Measurements from ENCODE around the gene TRAM2. TPM values are rescaled to one million over a fixed set of nuclear protein-coding genes. Genes with fewer than 3 reads are reported as not detected.

The TRAM2 gene
- total and polyA plus RNA-seq, 4 donors: 7.3 to 20.3 (median 13.0) TPM

GRCh38 chr6:52566201-52566600 lies 10.7 kb downstream of the TRAM2 start:
- peaks cover 7 to 32% (median 19%) of the 10 kb centered on the region in 4 donors for H3K4me1 ChIP-seq (ENCODE audit: control insufficient read depth in 4 of 4, insufficient read depth in 4 of 4, low read length in 3 of 4)
- no peaks in the 10 kb centered on the region for H3K27me3 ChIP-seq (ENCODE audit: control insufficient read depth in 4 of 4, insufficient read depth in 4 of 4, low read length in 3 of 4)
- H3K36me3 ChIP-seq (ENCODE audit: control insufficient read depth in 4 of 4, insufficient read depth in 3 of 4, low read depth in 1 of 4, low read length in 3 of 4): no peaks in the 10 kb centered on the region
- 89% methylated on average over 2 of the region's 2 CpGs for WGBS
- H3K9ac ChIP-seq (ENCODE audit: low read depth in 1 of 2, low read length in 2 of 2): no peak overlapping the region
- H3K4me3 ChIP-seq (ENCODE audit: low read depth in 1 of 3, low read length in 3 of 3): no peak overlapping the region
- TF ChIP-seq GABPA (IDR thresholded peaks at IDR 0.05 in 1 of 2, conservative IDR thresholded peaks at IDR 0.05 in 1 of 2) (no peak), RAD21 (IDR thresholded peaks at IDR 0.05) (no peak), MAX (IDR thresholded peaks at IDR 0.05) (no peak), JUND (IDR thresholded peaks at IDR 0.05) (no peak), HNF4A (conservative IDR thresholded peaks at IDR 0.05) (no peak), SP1 (IDR thresholded peaks at IDR 0.05) (no peak), ZBTB33 (IDR thresholded peaks at IDR 0.05) (no peak), RXRA (IDR thresholded peaks at IDR 0.05) (no peak), FOXA1 (IDR thresholded peaks at IDR 0.05) (no peak), NR2F2 (IDR thresholded peaks at IDR 0.05) (no peak), YY1 (IDR thresholded peaks at IDR 0.05) (no peak), REST (IDR thresholded peaks at IDR 0.05) (no peak), CTCF (IDR thresholded peaks at IDR 0.05; ENCODE audit: low read depth, low read length, missing input control) (no peak), ATF3 (IDR thresholded peaks at IDR 0.05) (no peak), HNF4G (IDR thresholded peaks at IDR 0.05) (no peak), TAF1 (conservative IDR thresholded peaks at IDR 0.05) (no peak)
- peak overlapping the region; percentile 4 to 39 for H3K27ac ChIP-seq (ENCODE audit: low read depth in 1 of 2, low read length in 2 of 2)
- no peaks in the 10 kb centered on the region for H3K9me3 ChIP-seq (ENCODE audit: control insufficient read depth in 4 of 4, low read length in 3 of 4)
- no peak for DNase-seq (ENCODE audit: low spot score)

GRCh38 chr6:52564856-52565255 lies 12.0 kb downstream of the TRAM2 start:
- no peak for DNase-seq (ENCODE audit: low spot score)
- WGBS: 60% methylated on average over 3 of the region's 3 CpGs
- Histone ChIP-seq H3K9me3 (ENCODE audit: control insufficient read depth in 4 of 4, low read length in 3 of 4) (no peaks in the 10 kb centered on the region), H3K36me3 (ENCODE audit: control insufficient read depth in 4 of 4, insufficient read depth in 3 of 4, low read depth in 1 of 4, low read length in 3 of 4) (no peaks in the 10 kb centered on the region), H3K9ac (ENCODE audit: low read depth in 1 of 2, low read length in 2 of 2) (no peak overlapping the region), H3K27me3 (ENCODE audit: control insufficient read depth in 4 of 4, insufficient read depth in 4 of 4, low read length in 3 of 4) (no peaks in the 10 kb centered on the region), H3K4me1 (ENCODE audit: control insufficient read depth in 4 of 4, insufficient read depth in 4 of 4, low read length in 3 of 4) (peaks cover 10 to 43% (median 24%) of the 10 kb centered on the region in 4 donors), H3K4me3 (ENCODE audit: low read depth in 1 of 3, low read length in 3 of 3) (no peak overlapping the region), H3K27ac (ENCODE audit: low read depth in 1 of 2, low read length in 2 of 2) (no peak overlapping the region)
- peak; percentile 52 for TF ChIP-seq HNF4G (IDR thresholded peaks at IDR 0.05)
- TF ChIP-seq JUND (IDR thresholded peaks at IDR 0.05): peak in 1 of 2 donors; percentile 35
- TF ChIP-seq MAX (IDR thresholded peaks at IDR 0.05): no peak
- TF ChIP-seq FOXA2 (IDR thresholded peaks at IDR 0.05): no peak
- peak; percentile 90 to 92 for TF ChIP-seq HNF4A (conservative IDR thresholded peaks at IDR 0.05)
- peak; percentile 70 to 76 for TF ChIP-seq RXRA (IDR thresholded peaks at IDR 0.05)

Measured in liver (tissue), 9 donors.